ENCODE results near the gene FILIP1L.

The FILIP1L gene

DNA sequence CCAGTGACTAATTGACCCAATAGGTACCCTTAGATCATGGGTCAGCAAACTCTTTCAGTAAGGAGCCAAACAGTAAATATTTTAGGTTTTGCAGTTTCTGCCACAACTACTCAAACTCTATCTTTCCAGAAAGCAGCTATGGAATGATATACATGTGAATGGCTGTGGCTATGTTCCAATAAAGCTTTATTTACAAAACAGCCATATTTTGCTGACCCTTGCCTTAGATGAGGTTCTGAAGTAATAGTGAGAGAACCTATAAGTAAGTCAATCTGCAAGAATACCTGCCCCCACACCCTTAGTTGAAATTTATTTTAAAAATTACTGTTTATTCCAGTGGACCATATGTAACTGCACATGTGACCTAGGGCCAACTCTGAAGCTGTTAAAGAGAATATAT is 162.6 kb downstream of the FILIP1L start:
- DNase-seq (ENCODE audit: low read depth, low spot score), result no peak

DNA sequence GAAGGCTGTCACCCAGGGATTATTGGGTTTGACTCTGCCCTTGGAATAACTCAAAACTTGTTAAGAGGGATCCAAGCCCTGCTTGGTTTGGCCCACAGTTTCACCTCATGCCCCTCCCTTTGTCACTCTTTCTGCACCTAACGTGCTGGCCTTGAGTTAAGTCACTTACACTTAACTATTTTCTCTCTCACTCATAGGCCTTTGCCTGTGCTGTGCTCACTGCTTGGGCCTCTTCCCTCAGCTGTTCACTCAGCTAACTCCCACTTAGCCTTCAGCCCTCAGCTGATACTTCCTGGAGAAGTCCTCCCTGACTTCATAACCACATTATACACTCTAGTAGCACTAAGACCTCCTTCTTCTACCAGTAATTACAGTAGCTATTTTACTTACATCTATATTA is 163.4 kb downstream of the FILIP1L start:
- no peak for DNase-seq (ENCODE audit: low read depth, low spot score)

DNA sequence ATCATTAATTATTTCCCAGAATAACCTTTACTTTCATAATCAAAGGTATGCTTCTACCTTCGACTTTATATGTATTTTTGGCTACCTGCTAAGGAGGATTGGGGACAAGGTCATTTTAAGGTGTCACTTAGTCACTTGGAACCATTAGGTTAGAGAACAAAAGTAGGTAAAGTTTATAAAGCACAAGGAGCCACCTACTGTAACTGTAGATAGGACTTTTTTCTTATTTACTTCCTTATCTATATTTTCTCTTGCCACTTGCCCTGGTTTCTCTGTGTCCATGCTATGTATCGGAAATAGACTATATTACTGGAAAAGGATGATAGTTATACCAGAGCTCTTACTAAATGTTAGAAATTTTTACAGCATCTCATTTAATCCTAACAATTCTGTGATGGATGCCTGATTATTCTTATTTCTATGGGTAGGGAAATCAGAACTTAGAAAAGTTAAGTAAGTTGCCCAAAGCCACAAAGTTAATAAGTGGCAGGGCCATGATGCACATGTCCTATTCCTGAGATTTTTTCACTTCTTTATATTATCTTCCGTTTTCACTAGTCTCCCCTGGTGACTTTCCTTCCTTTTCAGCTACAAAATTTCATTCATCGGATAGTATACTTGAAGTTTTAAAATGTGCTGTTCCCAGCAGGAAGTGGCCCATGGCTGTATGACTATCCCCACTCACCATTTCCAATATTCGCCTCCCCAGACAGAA is 164.2 kb downstream of the FILIP1L start:
- DNase-seq (ENCODE audit: low read depth, low spot score), result no peak

DNA sequence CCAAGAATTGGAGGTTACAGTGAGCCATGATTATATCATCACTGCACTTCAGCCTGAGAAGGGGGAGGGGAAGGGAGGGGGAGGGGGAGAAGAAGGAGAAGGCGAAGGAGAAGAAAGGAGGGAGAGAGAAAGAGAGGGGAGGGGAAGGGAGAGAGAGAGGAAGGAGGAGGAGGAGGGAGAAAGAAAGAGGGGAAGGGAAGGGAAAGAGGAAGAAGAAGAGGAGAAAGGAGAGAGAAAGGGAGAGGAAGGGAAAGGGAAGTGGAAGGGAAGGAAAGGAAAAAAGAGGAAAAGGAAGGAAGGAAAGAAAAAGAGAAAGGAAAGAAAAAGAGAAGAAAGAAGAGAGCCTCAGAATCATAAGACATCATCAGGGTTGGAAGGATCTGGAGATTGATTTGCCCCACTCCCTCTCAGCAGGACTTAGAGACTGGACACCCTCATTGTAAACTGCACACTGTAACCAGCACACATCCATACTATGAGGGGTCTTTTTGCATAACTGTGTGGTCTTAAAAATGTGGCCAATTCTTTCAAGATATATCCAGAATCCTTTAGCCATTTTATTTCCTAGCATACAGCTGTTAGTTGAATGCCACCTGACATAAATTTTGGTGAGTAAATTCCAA is 165.7 kb downstream of the FILIP1L start:
- no peak for DNase-seq (ENCODE audit: low read depth, low spot score)

DNA sequence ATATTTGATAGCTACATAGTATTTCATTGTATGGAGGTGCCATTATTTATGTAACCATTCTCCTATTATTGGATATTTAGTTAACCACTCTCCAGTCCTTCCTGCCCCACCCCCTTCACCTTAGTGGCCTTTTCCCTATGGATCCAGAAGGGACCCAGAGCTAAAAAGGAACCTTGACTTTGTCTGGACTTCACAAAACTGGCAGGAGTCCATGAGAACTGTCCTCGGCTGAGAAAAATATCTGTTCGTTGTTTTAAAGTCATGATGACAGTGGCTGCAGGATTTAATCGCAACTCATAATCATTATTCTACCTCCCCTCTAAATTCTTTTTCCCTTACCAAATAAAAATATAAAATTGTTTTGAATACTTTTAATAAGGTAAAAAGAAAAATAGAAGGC is 166.9 kb downstream of the FILIP1L start:
- DNase-seq (ENCODE audit: low read depth, low spot score), result no peak

DNA sequence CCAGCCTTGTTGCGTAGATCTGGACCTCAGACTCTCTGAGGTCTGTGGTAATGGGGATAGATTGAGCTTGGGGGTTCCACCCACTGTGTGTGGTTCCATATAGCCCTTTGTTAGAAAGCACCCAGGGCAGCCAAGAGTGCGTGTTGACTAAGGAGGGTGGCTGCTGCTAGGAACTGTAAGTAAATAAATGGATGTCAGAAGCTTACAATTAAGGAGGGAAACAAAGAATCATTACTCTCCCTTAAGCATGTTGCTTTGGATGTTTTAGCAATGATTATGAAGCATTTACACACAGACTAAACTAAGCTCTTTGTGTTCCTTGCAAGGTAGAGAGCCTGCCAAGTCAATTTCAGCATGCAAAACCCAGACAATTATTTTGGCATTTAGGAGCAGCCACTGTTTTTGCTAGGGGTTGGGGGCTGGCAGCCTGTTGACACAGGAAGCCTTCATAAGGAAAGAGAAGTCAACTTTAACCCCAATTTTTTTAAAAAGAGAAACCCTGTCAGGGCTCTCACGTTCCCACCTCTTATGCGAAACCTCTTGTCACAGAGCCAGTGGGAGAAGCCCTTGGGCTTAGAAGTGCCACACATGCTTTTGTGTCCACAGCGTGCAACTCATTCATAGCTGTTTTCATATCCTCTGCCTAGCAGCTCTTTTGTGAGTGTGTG is 168.8 kb downstream of the FILIP1L start:
- DNase-seq (ENCODE audit: low read depth, low spot score), result no peak

DNA sequence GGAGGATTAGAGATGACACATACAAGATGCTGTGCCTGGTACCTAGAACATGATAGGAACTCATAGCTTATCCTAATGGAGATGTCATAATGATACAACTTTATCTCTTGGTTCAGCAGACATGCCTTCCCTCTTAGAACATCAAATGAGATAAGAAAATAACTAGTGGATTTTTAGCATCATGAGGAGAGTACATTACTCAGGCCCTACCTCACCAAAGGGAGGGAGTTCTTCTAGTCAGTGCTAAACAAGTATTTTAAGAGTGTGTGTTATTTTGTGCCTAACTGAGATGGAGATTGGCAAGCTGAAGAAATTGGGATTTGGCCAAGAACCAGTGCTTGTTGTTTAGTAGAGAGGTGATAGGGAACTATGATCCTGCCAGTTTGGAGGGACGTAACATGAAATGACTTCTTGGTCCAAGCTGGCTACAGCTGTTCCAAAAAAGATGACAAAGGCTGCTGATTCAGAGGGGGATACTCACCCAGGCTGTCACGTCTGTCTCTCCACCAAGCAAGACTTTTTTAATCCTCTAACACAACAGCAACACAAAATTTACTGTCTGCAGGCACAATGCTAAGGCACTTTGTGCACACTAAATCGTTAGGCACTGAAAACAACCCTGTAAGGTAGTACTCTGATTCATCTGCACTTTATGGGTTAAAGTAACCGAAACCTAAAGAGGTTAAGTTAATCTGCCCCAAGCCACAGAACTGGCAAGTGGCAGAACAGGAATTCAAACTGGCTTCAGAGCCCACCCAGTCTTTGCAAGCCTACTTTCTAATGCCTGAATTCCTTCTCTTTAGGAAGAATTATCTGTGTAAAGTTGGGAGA is 170.2 kb downstream of the FILIP1L start:
- DNase-seq (ENCODE audit: low read depth, low spot score), result no peak

DNA sequence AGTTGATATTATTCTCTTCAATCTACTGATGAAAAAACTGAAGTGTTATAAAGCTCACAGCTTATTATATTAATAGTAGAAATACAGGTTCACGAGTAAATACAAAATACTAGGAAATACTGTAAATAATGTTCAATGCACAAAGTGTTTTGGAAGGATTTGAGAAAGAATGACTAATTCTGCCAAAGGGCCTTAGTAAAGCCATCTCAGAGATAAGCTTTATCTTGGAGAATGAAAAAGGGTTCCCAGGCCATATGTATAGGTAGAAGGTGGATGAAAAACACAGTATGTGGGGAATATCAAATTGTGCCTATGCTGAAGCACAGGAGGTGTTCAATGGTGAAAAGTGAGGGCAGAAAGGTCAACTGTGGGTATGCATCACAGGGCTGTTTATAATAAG is 173.1 kb downstream of the FILIP1L start:
- no peak for DNase-seq (ENCODE audit: low read depth, low spot score)

DNA sequence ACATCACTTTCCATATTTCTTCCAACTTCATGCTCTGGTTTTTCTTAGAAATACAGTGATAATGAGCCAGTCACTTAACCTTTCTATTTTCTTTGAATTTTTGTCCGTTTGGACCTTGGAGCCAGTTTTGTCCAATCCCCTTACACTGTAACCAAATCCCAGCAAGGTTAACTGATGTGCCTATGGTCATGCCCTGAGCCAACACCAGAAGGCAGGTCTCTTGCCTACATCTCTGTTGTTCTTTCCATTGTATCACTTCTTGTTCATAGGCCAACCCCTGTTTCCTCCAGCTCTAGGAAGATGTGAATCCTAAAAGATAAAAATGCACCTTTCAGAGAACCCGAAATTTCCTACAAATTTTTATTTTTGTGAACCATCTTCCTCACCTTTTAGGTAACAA is 174.0 kb downstream of the FILIP1L start:
- no peak for DNase-seq (ENCODE audit: low read depth, low spot score)

DNA sequence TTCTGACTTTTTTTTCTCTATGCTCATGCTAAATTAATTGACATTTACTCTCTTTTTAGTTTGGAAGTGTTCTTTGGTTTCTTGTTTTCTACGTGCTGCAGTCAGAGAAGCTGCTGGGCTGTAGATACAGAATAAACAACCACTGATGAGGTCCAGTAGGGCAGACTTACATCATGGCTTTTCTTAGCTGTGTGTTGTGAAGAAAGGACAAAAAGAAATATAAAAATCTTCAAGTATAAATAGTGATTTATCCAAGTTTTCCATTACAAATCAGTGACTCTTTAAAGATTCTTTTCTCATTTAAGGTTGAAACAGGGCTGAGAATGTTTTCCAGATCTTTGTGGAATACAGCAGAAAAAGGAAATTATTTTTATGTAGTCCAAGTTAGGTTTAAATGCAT is 174.4 kb downstream of the FILIP1L start:
- no peak for DNase-seq (ENCODE audit: low read depth, low spot score)

DNA sequence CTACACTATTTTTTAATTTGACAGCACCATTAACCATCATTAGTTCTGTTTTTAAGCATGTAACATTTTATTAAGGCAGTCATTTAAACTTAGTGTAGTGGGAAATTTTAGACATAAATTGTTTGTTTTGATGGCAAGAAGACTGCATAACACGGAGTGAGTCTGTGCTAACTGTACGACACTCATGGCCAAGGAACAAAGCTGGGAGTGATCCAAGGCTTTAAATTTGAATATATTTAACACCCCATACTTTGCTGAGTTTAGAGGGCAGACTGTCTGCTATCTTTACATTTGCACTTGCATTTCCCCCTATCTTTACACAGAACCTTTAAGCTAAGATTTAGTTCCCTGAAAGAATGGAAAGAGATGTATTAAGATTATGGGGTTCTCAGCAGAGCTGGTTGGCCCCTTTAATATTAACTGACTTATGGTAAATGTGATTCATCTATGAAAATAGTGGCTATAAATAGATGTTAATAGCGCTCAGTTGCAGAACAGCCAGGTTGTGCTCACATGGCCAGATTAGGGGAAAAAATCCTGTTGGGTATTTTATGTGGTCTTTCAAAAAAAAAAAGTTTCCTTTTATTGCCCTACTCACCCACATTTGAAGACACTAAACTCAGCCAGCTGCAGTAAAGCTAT is 175.9 kb downstream of the FILIP1L start:
- DNase-seq (ENCODE audit: low read depth, low spot score), result no peak

DNA sequence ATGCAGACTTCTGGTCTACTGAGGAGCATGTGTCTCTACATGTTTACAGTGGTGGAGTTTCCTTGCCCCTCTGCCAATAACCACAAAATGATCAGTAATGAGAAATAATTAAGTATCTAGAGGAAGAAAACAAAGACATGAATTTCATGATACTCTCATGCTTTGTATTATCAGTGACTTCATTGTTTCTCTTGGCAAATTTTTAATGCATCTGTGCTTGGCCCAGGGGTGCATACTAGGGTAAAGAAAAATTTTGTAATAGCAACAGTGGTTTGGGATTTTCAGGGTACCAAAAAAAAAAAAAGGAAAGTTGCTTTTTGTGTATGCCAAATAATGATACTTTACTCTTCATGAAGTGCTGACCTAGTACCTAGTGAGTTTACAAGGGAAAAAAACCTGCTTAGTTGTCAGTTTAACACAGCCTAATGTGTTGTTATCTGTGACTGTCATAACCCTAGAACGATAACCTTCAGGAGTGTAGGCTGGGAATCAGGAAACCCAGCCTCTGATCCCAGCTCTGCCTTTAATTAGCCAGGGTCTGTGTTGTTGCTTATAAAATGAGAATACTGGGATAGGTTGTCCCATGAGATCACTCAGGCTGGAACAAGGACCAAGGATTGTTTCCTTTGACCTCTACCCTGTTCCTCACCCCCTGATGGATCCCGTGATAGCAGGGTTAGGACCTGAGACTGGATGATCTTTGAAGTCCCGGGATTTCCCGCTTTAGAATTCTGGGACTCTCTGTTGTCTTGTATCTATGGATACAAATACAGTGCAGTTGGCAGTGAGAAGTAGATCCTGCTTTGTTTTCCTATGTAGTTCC is 179.1 kb downstream of the FILIP1L start:
- DNase-seq (ENCODE audit: low read depth, low spot score), result no peak

DNA sequence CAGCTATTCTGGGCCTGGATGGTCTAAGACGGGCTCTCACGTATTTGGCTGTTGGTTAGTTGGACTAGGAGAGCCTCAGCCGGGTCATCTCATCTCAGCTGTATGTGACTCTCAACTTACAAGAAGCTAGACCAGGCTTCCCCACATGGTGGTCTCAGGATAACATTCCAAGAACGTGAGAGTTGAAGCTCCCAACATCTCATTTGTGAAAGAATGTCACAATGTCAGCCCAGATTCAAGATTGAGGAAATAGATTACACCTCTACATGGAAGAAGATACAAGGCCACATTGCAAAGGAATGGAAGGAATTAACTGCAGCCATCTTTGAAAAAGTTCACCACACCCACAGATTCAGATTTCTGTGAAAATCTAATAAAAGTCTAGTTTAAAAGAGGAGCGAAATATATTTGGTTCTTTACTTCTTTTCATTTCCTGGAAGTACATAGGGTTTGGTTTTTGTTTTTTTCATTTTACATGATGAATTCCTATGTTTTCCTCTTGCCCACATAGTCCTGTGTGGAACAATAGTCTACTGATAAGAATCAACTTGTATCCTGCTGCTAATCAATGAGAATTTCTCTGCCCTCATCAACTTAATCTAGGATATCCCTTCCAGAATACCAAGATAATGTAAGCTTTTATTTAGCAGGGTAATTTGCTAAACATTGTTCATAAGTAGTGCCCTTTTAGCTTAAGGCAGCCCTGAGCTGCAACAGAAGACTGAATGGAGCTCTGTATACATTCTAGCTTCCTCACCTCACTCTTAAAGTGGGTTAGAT is 180.1 kb downstream of the FILIP1L start:
- no peak for DNase-seq (ENCODE audit: low read depth, low spot score)

DNA sequence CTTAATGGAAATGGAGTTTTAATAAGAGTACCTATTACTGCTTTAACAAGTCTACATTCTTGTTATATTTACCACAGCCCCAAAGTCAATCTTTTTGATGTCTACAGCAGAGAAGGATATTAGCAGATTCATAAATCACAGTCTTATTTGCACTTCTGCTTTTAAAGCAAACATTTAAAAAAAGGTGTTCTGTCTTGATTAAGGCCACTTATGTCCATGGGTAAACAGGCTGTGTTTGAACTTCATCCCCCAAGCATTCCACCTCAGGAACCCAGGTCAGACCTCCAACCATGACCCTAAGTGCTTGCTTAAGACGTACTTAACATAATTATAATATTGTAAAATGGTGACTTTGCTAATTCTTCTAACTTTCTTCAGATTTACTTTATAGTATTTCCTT is 183.2 kb downstream of the FILIP1L start:
- no peak for DNase-seq (ENCODE audit: low read depth, low spot score)

DNA sequence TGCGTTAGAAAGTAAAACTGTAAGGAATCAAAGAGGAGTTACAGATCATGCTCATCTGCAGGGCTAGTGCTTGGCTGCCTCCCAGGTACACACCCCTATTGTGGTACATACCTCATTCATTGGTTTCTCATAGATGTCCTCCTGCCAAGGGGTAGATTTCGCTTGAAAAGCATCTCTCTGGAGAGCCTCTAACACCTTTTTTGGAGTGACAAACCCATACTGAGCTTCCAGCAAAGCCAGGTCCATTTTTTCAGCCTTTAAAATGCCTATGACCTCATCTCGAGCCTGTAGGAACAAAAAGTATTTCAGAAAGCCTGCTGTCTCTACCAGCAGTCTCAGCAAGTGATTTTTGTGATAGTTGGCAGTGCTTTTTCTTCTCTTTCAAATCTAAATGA is 184.6 kb downstream of the FILIP1L start:
- no peak for DNase-seq (ENCODE audit: low read depth, low spot score)

DNA sequence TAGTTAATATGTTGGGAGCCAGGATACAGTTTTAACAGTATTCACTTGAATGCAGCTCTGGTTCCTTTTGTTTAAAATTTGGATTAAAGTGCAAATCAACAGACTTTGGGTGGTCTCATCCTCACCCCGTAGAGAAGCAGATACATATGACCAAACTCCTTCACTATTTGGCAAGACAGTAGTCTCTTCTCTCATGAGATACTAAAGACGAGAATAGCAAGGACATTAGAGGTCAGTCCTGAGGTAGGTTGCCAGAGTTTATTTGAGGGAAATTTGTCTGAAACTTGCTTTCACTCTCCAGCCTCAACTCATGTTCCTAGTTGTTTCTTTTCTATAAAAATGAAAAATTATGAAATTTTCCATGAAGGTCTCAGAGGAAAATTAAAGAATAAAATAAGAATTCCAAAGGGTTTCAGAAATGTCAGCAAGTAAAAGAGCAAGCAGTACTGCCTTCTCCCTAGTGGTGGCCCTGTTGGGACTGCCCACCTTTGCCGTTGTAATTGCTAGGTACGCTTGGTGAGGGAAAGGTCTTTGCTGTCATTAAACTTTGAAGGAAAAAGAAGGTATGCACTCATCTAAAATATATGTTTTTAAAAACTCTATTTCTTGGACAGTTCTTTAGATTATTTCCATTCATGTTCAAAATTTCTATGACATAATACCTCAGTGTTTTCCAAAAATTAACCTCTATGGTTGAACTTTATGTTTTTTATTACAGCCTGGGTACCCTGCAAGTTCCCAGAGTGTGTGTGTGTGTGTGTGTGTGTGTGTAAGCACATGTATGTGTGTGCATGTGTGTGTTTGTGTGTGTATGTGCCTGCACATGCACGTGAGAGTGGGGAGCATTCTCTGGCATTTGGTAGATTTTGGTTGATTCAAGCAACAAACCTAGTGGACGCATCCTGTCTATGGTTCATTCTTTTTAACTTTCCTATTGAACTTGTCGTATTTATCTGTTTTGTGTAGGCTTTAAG is 185.2 kb downstream of the FILIP1L start:
- DNase-seq (ENCODE audit: low read depth, low spot score), result no peak

DNA sequence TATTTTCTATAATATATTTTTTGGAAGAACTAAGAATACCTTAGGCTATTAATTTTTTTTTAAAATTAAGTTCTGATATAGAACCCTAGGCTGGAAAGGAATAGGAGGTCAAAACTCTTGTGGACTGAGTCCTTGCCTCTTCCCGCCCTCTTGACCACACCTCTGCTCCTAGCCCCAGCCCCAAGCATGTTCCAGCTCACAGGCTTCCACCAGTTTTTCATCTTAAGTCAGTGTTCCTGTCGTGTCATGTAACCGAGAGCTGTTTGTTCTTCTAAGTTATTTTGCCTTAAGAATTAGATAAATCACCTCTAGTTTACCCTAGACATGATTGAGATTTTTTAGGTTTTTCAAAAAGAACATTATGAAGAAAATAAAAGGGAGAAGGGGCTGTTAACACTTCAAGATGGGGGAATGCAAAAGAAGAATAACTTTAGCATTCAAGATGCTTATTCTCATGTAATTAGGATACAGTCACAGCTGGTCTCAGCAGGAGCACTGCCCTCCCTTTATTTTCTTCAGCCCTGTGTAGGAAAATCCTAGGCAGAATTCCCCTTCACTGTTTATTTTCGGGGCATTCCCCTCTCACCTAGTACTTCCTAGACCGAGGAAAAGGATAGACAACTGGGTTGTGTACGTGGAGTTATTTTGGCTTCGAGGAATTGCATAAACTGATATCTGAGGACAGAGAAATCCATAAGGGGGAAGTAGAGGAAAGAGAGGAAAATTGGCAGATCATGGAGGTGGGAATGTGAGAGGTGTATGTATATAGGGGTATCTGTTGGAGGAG is 186.4 kb downstream of the FILIP1L start:
- DNase-seq (ENCODE audit: low read depth, low spot score), result no peak

DNA sequence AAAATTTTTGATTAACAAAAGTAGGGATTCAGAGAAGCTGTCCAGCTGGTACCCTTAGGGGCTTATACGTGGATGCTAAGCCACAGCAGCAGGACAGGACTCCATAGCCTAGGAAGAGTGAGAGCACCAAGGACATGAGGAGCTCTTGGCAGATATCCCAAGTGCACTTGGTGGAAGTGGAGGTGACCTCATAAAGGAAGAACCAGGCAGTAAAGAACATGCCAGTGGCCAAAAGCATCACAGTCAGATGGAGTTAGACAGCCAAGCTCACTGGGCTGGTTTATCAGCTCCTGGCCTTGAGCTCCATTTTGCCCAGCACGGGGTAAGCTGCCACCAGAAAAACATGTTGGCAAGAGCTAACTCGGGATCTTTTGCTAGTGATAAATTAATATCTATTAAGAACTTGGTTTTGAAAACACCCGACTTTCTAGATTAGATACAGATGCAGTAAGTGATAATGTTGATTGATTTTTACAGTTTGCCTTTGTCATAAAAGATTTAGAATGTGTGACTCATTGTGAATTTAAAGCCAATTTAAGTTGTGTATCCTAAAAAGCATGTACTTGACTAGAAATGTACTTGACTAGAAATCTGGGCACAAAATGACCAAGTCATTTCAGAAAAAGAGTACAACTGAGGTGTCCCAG is 188.6 kb downstream of the FILIP1L start:
- no peak for DNase-seq (ENCODE audit: low read depth, low spot score)

Measured in iPS DF 19.7 (cell line).